Measurements from ENCODE around the gene TBX5. TPM values are rescaled to one million over a fixed set of nuclear protein-coding genes. Genes with fewer than 3 reads are reported as not detected.

TBX5 gene
- total RNA-seq, 1 donor from 2014 or later, result not detected

- no peak for TF ChIP-seq CTCF (IDR thresholded peaks at IDR 0.05; ENCODE audit: insufficient read depth, low read length, severe bottlenecking)
- peaks cover 55% of the 10 kb centered on the region for H3K27me3 ChIP-seq (ENCODE audit: control insufficient read depth, insufficient read depth, low read length)
- no peak for FAIRE-seq
- DNase-seq (ENCODE audit: low read depth), result no peak
- no peak overlapping the region for H3K4me3 ChIP-seq (ENCODE audit: low read depth, low read length)
- no peaks in the 10 kb centered on the region for H3K36me3 ChIP-seq (ENCODE audit: control insufficient read depth, insufficient read depth, low read length)
Observed at GRCh38 chr12:114404083-114404925, 1.6 kb downstream of the TBX5 start.

GRCh38 chr12:114403690-114404066 is 2.3 kb downstream of the TBX5 start:
- Histone ChIP-seq H3K27me3 (ENCODE audit: control insufficient read depth, insufficient read depth, low read length) (peaks cover 51% of the 10 kb centered on the region), H3K4me3 (ENCODE audit: low read depth, low read length) (no peak overlapping the region), H3K36me3 (ENCODE audit: control insufficient read depth, insufficient read depth, low read length) (no peaks in the 10 kb centered on the region)
- DNase-seq (ENCODE audit: low read depth) (no peak), FAIRE-seq (no peak)
- TF ChIP-seq CTCF (IDR thresholded peaks at IDR 0.05; ENCODE audit: insufficient read depth, low read length, severe bottlenecking), result no peak

GRCh38 chr12:114403011-114403689 is 2.8 kb downstream of the TBX5 start:
- no peak for TF ChIP-seq CTCF (IDR thresholded peaks at IDR 0.05; ENCODE audit: insufficient read depth, low read length, severe bottlenecking)
- FAIRE-seq (no peak), DNase-seq (ENCODE audit: low read depth) (no peak)
- H3K27me3 ChIP-seq (ENCODE audit: control insufficient read depth, insufficient read depth, low read length), result peaks cover 52% of the 10 kb centered on the region
- no peak overlapping the region for H3K4me3 ChIP-seq (ENCODE audit: low read depth, low read length)
- no peaks in the 10 kb centered on the region for H3K36me3 ChIP-seq (ENCODE audit: control insufficient read depth, insufficient read depth, low read length)

GRCh38 chr12:114402084-114402717 is 3.7 kb downstream of the TBX5 start:
- FAIRE-seq, result no peak
- TF ChIP-seq CTCF (IDR thresholded peaks at IDR 0.05; ENCODE audit: insufficient read depth, low read length, severe bottlenecking), result no peak
- Histone ChIP-seq H3K27me3 (ENCODE audit: control insufficient read depth, insufficient read depth, low read length) (peaks cover 54% of the 10 kb centered on the region), H3K4me3 (ENCODE audit: low read depth, low read length) (no peak overlapping the region), H3K36me3 (ENCODE audit: control insufficient read depth, insufficient read depth, low read length) (no peaks in the 10 kb centered on the region)
- no peak for DNase-seq (ENCODE audit: low read depth)

GRCh38 chr12:114401328-114402083 is 4.4 kb downstream of the TBX5 start:
- peaks cover 55% of the 10 kb centered on the region for H3K27me3 ChIP-seq (ENCODE audit: control insufficient read depth, insufficient read depth, low read length)
- FAIRE-seq, result no peak
- no peak overlapping the region for H3K4me3 ChIP-seq (ENCODE audit: low read depth, low read length)
- DNase-seq (ENCODE audit: low read depth), result no peak
- H3K36me3 ChIP-seq (ENCODE audit: control insufficient read depth, insufficient read depth, low read length), result no peaks in the 10 kb centered on the region
- no peak for TF ChIP-seq CTCF (IDR thresholded peaks at IDR 0.05; ENCODE audit: insufficient read depth, low read length, severe bottlenecking)

Measured in bronchial epithelial cell (primary cell).